SK-N-SH (cell line): ENCODE measurements around the gene PPP5C. TPM values are rescaled to one million over a fixed set of nuclear protein-coding genes. Genes with fewer than 3 reads are reported as not detected.

ENCODE experiments used
- CTCF ChIA-PET: fragments of 300-600, 350-600 bp; formaldehyde crosslinking; extraction: SDS; loops from one replicate; lab custom pipeline; 2021; lab: Yijun Ruan, JAX
- POLR2A ChIA-PET: fragments of 350-600 bp; sonication (Branson Sonifier 250); formaldehyde crosslinking; extraction: SDS; loops from one replicate; lab custom pipeline; 2020; ENCODE audit warnings: antibody characterized with exemption, inconsistent platforms; lab: Yijun Ruan, JAX
- DNase-seq: peaks from one replicate; pipeline ENCODE4 v3.0.0; 2012
- H2AFZ ChIP-seq: fragments of 200-600 bp; sonication (generic); 2 replicates; pipeline ENCODE4 v1.8.1; 2016; ENCODE audit warnings: antibody characterized with exemption, mild to moderate bottlenecking, low read depth
- H3F3A ChIP-seq: fragments of 200-600 bp; sonication (generic); replicated peaks from 2 replicates; pipeline ENCODE3; 2016; ENCODE audit warnings: antibody characterized with exemption, mild to moderate bottlenecking; ENCODE audit not compliant: insufficient read depth
- H3K27ac ChIP-seq, 2 experiments: fragments of 200-500 bp in 1 of 2; fragments of 200-600 bp in 1 of 2; sonication (Bioruptor generic) in 1 of 2; sonication (generic), shearing (Covaris generic) in 1 of 2; 2 replicates each; pipeline versions ENCODE4 v1.5.1 to v1.6.1; 2014 to 2016; ENCODE audit warnings: low read depth in 2 of 2, inconsistent platforms in 1 of 2, low read length in 1 of 2, mild to moderate bottlenecking in 1 of 2, mixed read lengths in 1 of 2
- H3K27me3 ChIP-seq: fragments of 200-600 bp; sonication (generic), shearing (Covaris generic); 2 replicates; pipeline ENCODE4 v1.6.1; 2016; ENCODE audit warnings: mixed run types; ENCODE audit not compliant: insufficient read depth
- H3K36me3 ChIP-seq, 2 experiments: fragments of 200-500 bp in 1 of 2; fragments of 200-600 bp in 1 of 2; sonication (Bioruptor generic) in 1 of 2; sonication (generic) in 1 of 2; replicated peaks in 1 of 2; 2 replicates each; pipeline versions ENCODE3 to v1.5.1; 2014 to 2016; ENCODE audit warnings: low read length in 1 of 2, mild to moderate bottlenecking in 1 of 2; ENCODE audit not compliant: insufficient read depth in 2 of 2, control insufficient read depth in 1 of 2
- H3K4me1 ChIP-seq, 2 experiments: fragments of 200-500 bp in 1 of 2; fragments of 200-600 bp in 1 of 2; sonication (Bioruptor generic) in 1 of 2; sonication (generic), shearing (Covaris generic) in 1 of 2; 2 replicates each; pipeline versions ENCODE4 v1.5.1 to v1.6.1; 2014 to 2016; ENCODE audit warnings: low read depth in 1 of 2, low read length in 1 of 2, mixed run types in 1 of 2; ENCODE audit not compliant: insufficient read depth in 2 of 2, control insufficient read depth in 1 of 2
- H3K4me2 ChIP-seq: fragments of 200-600 bp; sonication (generic), shearing (Covaris generic); 2 replicates; pipeline ENCODE4 v1.6.1; 2017; ENCODE audit warnings: mixed run types
- H3K4me3 ChIP-seq, 2 experiments: fragments of 200-500 bp in 1 of 2; fragments of 200-600 bp in 1 of 2; sonication (Bioruptor generic) in 1 of 2; sonication (generic), shearing (Covaris generic) in 1 of 2; 2 replicates each; pipeline versions ENCODE4 v1.5.1 to v1.8.1; 2014 to 2016; ENCODE audit warnings: low read depth in 2 of 2, inconsistent platforms in 1 of 2, low read length in 1 of 2, mild to moderate bottlenecking in 1 of 2, mixed read lengths in 1 of 2, moderate library complexity in 1 of 2
- H3K79me2 ChIP-seq: fragments of 200-600 bp; sonication (generic); 2 replicates; pipeline ENCODE4 v1.8.1; 2017; ENCODE audit warnings: mild to moderate bottlenecking; ENCODE audit not compliant: insufficient read depth
- H3K9ac ChIP-seq: fragments of 200-600 bp; sonication (generic); 2 replicates; pipeline ENCODE4 v1.6.1; 2017; ENCODE audit warnings: mixed run types
- H3K9me2 ChIP-seq: fragments of 200-600 bp; sonication (generic); 2 replicates; pipeline ENCODE4 v1.6.1; 2017; ENCODE audit warnings: mixed run types
- H3K9me3 ChIP-seq: fragments of 200-600 bp; sonication (generic); 2 replicates; pipeline ENCODE4 v1.6.1; 2017; ENCODE audit warnings: mixed run types, mild to moderate bottlenecking, moderate library complexity
- H4K20me1 ChIP-seq: fragments of 200-600 bp; sonication (generic); 2 replicates; pipeline ENCODE4 v1.6.1; 2017; ENCODE audit warnings: mild to moderate bottlenecking, mixed run types; ENCODE audit not compliant: insufficient read depth
- CHD2 ChIP-seq: fragments of 150-350 bp; IDR thresholded peaks from 2 replicates; pipeline ENCODE4 v1.6.1; 2018; ENCODE audit warnings: low read length; ENCODE audit not compliant: partially characterized antibody
- EP300 ChIP-seq, 2 experiments: IDR thresholded peaks; 2 replicates each; pipeline versions ENCODE4 v1.4.0 to v1.6.1; 2012; ENCODE audit warnings: borderline replicate concordance in 1 of 2, low read depth in 1 of 2, low read length in 1 of 2
- EZH2phosphoT487 ChIP-seq: fragments of 200-600 bp; sonication (generic); IDR thresholded peaks from 2 replicates; pipeline ENCODE4 v1.6.1; 2017; ENCODE audit warnings: low read depth, mixed run types, mild to moderate bottlenecking, antibody characterized with exemption, moderate library complexity, borderline replicate concordance
- FOXJ3 ChIP-seq: sonication (generic); formaldehyde crosslinking; IDR thresholded peaks from 2 replicates; pipeline ENCODE4 v1.5.1; 2020; ENCODE audit warnings: mild to moderate bottlenecking, missing genetic modification reagents
- FOXM1 ChIP-seq: IDR thresholded peaks from 2 replicates; pipeline ENCODE4 v1.4.0; 2012; ENCODE audit warnings: low read depth, mild to moderate bottlenecking
- JUND ChIP-seq: IDR thresholded peaks from 2 replicates; pipeline ENCODE4 v1.4.0; 2012
- MEF2A ChIP-seq: IDR thresholded peaks from 2 replicates; pipeline ENCODE4 v1.4.0; 2012; ENCODE audit warnings: low read depth, borderline replicate concordance
- NFIC ChIP-seq: IDR thresholded peaks from 2 replicates; pipeline ENCODE4 v1.4.0; 2012; ENCODE audit warnings: borderline replicate concordance
- PBX3 ChIP-seq: IDR thresholded peaks from 2 replicates; pipeline ENCODE4; 2012
- POLR2AphosphoS5 ChIP-seq: IDR thresholded peaks from 2 replicates; pipeline ENCODE4 v1.6.1; 2012; ENCODE audit warnings: low read depth, low read length
- RAD21 ChIP-seq: IDR thresholded peaks from 2 replicates; pipeline ENCODE4 v1.6.1; 2012; ENCODE audit warnings: mild to moderate bottlenecking, low read length
- RFX5 ChIP-seq: IDR thresholded peaks from 2 replicates; pipeline ENCODE4 v1.6.1; 2012; ENCODE audit warnings: mild to moderate bottlenecking, improper control_type of control experiment, low read length
- SIN3A ChIP-seq: IDR thresholded peaks from 2 replicates; pipeline ENCODE4 v1.6.1; 2012; ENCODE audit warnings: low read depth, mild to moderate bottlenecking, low read length, moderate library complexity, borderline replicate concordance
- SMC3 ChIP-seq: IDR thresholded peaks from 2 replicates; pipeline ENCODE4 v1.6.1; 2012; ENCODE audit warnings: low read depth, low read length, improper control_type of control experiment
- TCF12 ChIP-seq: IDR thresholded peaks from 2 replicates; pipeline ENCODE4 v1.4.0; 2012
- USF1 ChIP-seq: IDR thresholded peaks from 2 replicates; pipeline ENCODE4 v1.4.0; 2012; ENCODE audit warnings: low read depth, borderline replicate concordance
- USF2 ChIP-seq: fragments of 150-350 bp; IDR thresholded peaks from 2 replicates; pipeline ENCODE4 v1.6.1; 2017; ENCODE audit warnings: antibody characterized with exemption, low read length, low read depth, borderline replicate concordance
- WGBS: methylation state at CpG from one replicate; pipeline ENCODE4 v1.1.6; 2017; ENCODE audit warnings: low lambda C conversion rate; 5-methylcytosine and 5-hydroxymethylcytosine counted together
- polyA plus RNA-seq, 3 experiments: library from polyadenylated mRNA; depleted of rRNA; stranded (reverse); fragments of >200 nt; gene quantifications; 2 replicates each; pipeline ENCODE4 v1.2.3, GENCODE V29; 2012

Gene PPP5C
- polyA plus RNA-seq, 1 of the 3 experiments (the other 2 are of a cell fraction) = 162 TPM

GRCh38 chr19:46392837-46393236 lies 46.0 kb downstream of the PPP5C start:
- Histone ChIP-seq H3K27me3 (no peaks in the 10 kb centered on the region), H2AFZ (no peak overlapping the region), H3K4me2 (no peak overlapping the region), H3K9me3 (no peaks in the 10 kb centered on the region), H3K9me2 (no peaks in the 10 kb centered on the region), H3K4me1 (no peaks in the 10 kb centered on the region), H3K27ac (no peak overlapping the region), H3K79me2 (no peaks in the 10 kb centered on the region), H4K20me1 (no peaks in the 10 kb centered on the region), H3K36me3 (peaks cover 19 to 30% of the 10 kb centered on the region in 2 experiments), H3K9ac (no peak overlapping the region), H3K4me3 (no peak overlapping the region), H3F3A (peaks cover 3% of the 10 kb centered on the region)
- 79% methylated on average over 4 of the region's 4 CpGs for WGBS
- TF ChIP-seq FOXJ3 (CRISPR knock-in tag) (no peak), SMC3 (no peak), POLR2AphosphoS5 (no peak), USF2 (no peak), JUND (no peak), PBX3 (no peak), NFIC (no peak), MEF2A (no peak), SIN3A (no peak)
- no peak for DNase-seq
- ChIA-PET POLR2A (interaction anchor here (1.2 kb wide), 1 partner anchor 10 kb away, joined by 3 read pairs; no protein-coding TSS in a partner anchor), CTCF (interaction anchor here (2.6 to 14.4 kb wide), 3 partner anchors 88 to 121 kb away, joined by 9 to 463 read pairs (median 134); partner anchors contain the start of gene PNMA8A)

GRCh38 chr19:46393456-46394401 lies 46.8 kb downstream of the PPP5C start:
- Histone ChIP-seq H3F3A (peaks cover 3% of the 10 kb centered on the region), H3K9me2 (no peaks in the 10 kb centered on the region), H3K27ac (no peak overlapping the region), H3K9me3 (no peaks in the 10 kb centered on the region), H3K9ac (no peak overlapping the region), H3K27me3 (no peaks in the 10 kb centered on the region), H3K36me3 (peaks cover 12 to 21% of the 10 kb centered on the region in 2 experiments), H3K4me1 (no peaks in the 10 kb centered on the region), H2AFZ (no peak overlapping the region), H3K4me3 (no peak overlapping the region), H3K79me2 (no peaks in the 10 kb centered on the region), H4K20me1 (no peaks in the 10 kb centered on the region), H3K4me2 (no peak overlapping the region)
- no peak for DNase-seq
- CTCF ChIA-PET = interaction anchor here (1.6 to 14.4 kb wide), 8 partner anchors 13 to 143 kb away, joined by 4 to 463 read pairs (median 34); partner anchors contain the start of gene PNMA8A
- WGBS = 85% methylated on average over 20 of the region's 21 CpGs
- POLR2A ChIA-PET = no interaction called here
- no peak for TF ChIP-seq MEF2A
- TF ChIP-seq EZH2phosphoT487 = no peak
- TF ChIP-seq RAD21 = no peak
- TF ChIP-seq CHD2 = no peak
- no peak for TF ChIP-seq EP300 (IDR thresholded peaks at IDR 0.05; ENCODE audit: borderline replicate concordance in 1 of 2, low read depth in 1 of 2, low read length in 1 of 2)
- no peak for TF ChIP-seq TCF12
- TF ChIP-seq FOXM1 = no peak
- TF ChIP-seq PBX3 = no peak
- TF ChIP-seq FOXJ3 (CRISPR knock-in tag) = no peak
- no peak for TF ChIP-seq USF1
- TF ChIP-seq RFX5 = no peak
- TF ChIP-seq JUND = no peak
